Loucy (cell line): ENCODE data around the gene SCFD2.

Experiments
- H2AFZ ChIP-seq: fragments of 200-600 bp; sonication (generic); 2 replicates; pipeline ENCODE4 v1.6.0; 2016; ENCODE audit warnings: antibody characterized with exemption, mild to moderate bottlenecking, low read length, moderate library complexity
- H3F3A ChIP-seq: fragments of 200-600 bp; 2 replicates; pipeline ENCODE4 v1.6.0; 2016; ENCODE audit warnings: antibody characterized with exemption, low read depth, mild to moderate bottlenecking
- H3K27me3 ChIP-seq: fragments of 200-600 bp; sonication (generic); 2 replicates; pipeline ENCODE4 v1.6.1; 2014; ENCODE audit warnings: low read length, mild to moderate bottlenecking; ENCODE audit not compliant: insufficient read depth, poor library complexity, severe bottlenecking
- H3K36me3 ChIP-seq: fragments of 200-600 bp; sonication (generic); 2 replicates; pipeline ENCODE4 v1.6.1; 2016; ENCODE audit warnings: low read length; ENCODE audit not compliant: insufficient read depth
- H3K4me1 ChIP-seq: fragments of 200-600 bp; sonication (generic); 2 replicates; pipeline ENCODE4 v1.5.1; 2014; ENCODE audit warnings: low read length, mild to moderate bottlenecking; ENCODE audit not compliant: insufficient read depth, poor library complexity, severe bottlenecking
- H3K4me2 ChIP-seq: fragments of 200-600 bp; sonication (generic); 2 replicates; pipeline ENCODE4 v1.6.0; 2014; ENCODE audit warnings: antibody characterized with exemption, low read length, low read depth, mild to moderate bottlenecking; ENCODE audit not compliant: poor library complexity, severe bottlenecking
- H3K4me3 ChIP-seq: fragments of 200-600 bp; sonication (generic); 2 replicates; pipeline ENCODE4 v1.5.1; 2014; ENCODE audit warnings: low read length, mild to moderate bottlenecking, mixed read lengths; ENCODE audit not compliant: poor library complexity, severe bottlenecking
- H3K79me2 ChIP-seq: fragments of 200-600 bp; sonication (generic); 2 replicates; pipeline ENCODE4 v1.6.1; 2014; ENCODE audit warnings: low read length; ENCODE audit not compliant: insufficient read depth
- H3K9ac ChIP-seq: fragments of 200-600 bp; sonication (generic); 2 replicates; pipeline ENCODE4 v1.6.0; 2014; ENCODE audit warnings: mild to moderate bottlenecking, low read depth, low read length, moderate library complexity; ENCODE audit not compliant: poor library complexity, severe bottlenecking
- H3K9me2 ChIP-seq: fragments of 200-600 bp; sonication (generic); replicated peaks from 2 replicates; pipeline ENCODE4 v1.6.1; 2016; ENCODE audit warnings: low read depth, low read length, mixed read lengths
- H3K9me3 ChIP-seq: fragments of 200-600 bp; sonication (generic); 2 replicates; pipeline ENCODE4 v1.6.1; 2014; ENCODE audit warnings: mild to moderate bottlenecking, antibody characterized with exemption, low read length, low read depth; ENCODE audit not compliant: insufficient read depth
- H4K20me1 ChIP-seq: fragments of 200-600 bp; sonication (generic); 2 replicates; pipeline ENCODE4 v1.6.0; 2014; ENCODE audit warnings: antibody characterized with exemption, low read length, mild to moderate bottlenecking; ENCODE audit not compliant: insufficient read depth, poor library complexity, severe bottlenecking
- CTCF ChIP-seq: fragments of 200-600 bp; sonication (generic); conservative IDR thresholded peaks from 2 replicates; pipeline ENCODE4 v1.5.1; 2014; ENCODE audit warnings: mild to moderate bottlenecking, antibody characterized with exemption, low read length
- EZH2phosphoT487 ChIP-seq: fragments of 200-600 bp; IDR thresholded peaks from 2 replicates; pipeline ENCODE4 v1.6.1; 2018; ENCODE audit warnings: antibody characterized with exemption, mild to moderate bottlenecking, moderate library complexity, borderline replicate concordance

Gene SCFD2

GRCh38 chr4:52861879-52862616, 503.8 kb downstream of the SCFD2 start, which contains the start of gene RASL11B:
TSS of gene RASL11B (plus strand) at chr4:52862317. CDS start at chr4:52862508, 191 bp downstream.
- Histone ChIP-seq H3K4me2 (no peak within 1 kb of the TSS), H3K79me2 (no peaks in the 10 kb centered on the region), H3K36me3 (no peaks in the 10 kb centered on the region), H3K4me3 (no peak within 1 kb of the TSS), H3K27me3 (no peaks in the 10 kb centered on the region), H4K20me1 (no peaks in the 10 kb centered on the region), H3K9ac (no peak within 1 kb of the TSS), H3K4me1 (no peaks in the 10 kb centered on the region), H3K9me2 (no peaks in the 10 kb centered on the region), H2AFZ (no peak within 1 kb of the TSS), H3K9me3 (no peaks in the 10 kb centered on the region), H3F3A (no peaks in the 10 kb centered on the region)
- TF ChIP-seq EZH2phosphoT487 (no peak), CTCF (no peak)

GRCh38 chr4:52861171-52861823, 504.6 kb downstream of the SCFD2 start:
- Histone ChIP-seq H3K4me1 (no peaks in the 10 kb centered on the region), H3K4me3 (no peak overlapping the region), H3K9me2 (no peaks in the 10 kb centered on the region), H3K9me3 (no peaks in the 10 kb centered on the region), H3K9ac (no peak overlapping the region), H3K36me3 (no peaks in the 10 kb centered on the region), H3F3A (no peaks in the 10 kb centered on the region), H3K79me2 (no peaks in the 10 kb centered on the region), H4K20me1 (no peaks in the 10 kb centered on the region), H2AFZ (no peak overlapping the region), H3K4me2 (no peak overlapping the region), H3K27me3 (no peaks in the 10 kb centered on the region)
- no peak for TF ChIP-seq EZH2phosphoT487
- TF ChIP-seq CTCF = no peak

GRCh38 chr4:52860361-52860760, 505.5 kb downstream of the SCFD2 start:
- Histone ChIP-seq H3K9ac (no peak overlapping the region), H3K27me3 (no peaks in the 10 kb centered on the region), H3K4me3 (no peak overlapping the region)

More at GRCh38 chr4:52860361-52860760, 505.5 kb downstream of the SCFD2 start:
- H4K20me1 ChIP-seq = no peaks in the 10 kb centered on the region
- H3K9me2 ChIP-seq = no peaks in the 10 kb centered on the region
- no peaks in the 10 kb centered on the region for H3K9me3 ChIP-seq
- H2AFZ ChIP-seq = no peak overlapping the region
- no peak overlapping the region for H3K4me2 ChIP-seq
- TF ChIP-seq EZH2phosphoT487 = no peak
- TF ChIP-seq CTCF = no peak
- no peaks in the 10 kb centered on the region for H3K36me3 ChIP-seq
- H3K79me2 ChIP-seq = no peaks in the 10 kb centered on the region
- H3K4me1 ChIP-seq = no peaks in the 10 kb centered on the region
- no peaks in the 10 kb centered on the region for H3F3A ChIP-seq
